Measurements from ENCODE around the gene HLTF. TPM values are rescaled to one million over a fixed set of nuclear protein-coding genes. Genes with fewer than 3 reads are reported as not detected.

Gene HLTF
- total RNA-seq, 2 donors from 2014 or later = 10.9 to 15.3 TPM

- H3K27ac ChIP-seq = no peak overlapping the region
- 93 to 96% methylated on average over 4 of the region's 4 CpGs for WGBS, 2 donors
- H3K4me3 ChIP-seq = no peak overlapping the region
- intact Hi-C loops (cut with DNase I) = no loop called here
- ATAC-seq (no peak), DNase-seq (no peak)
- TF ChIP-seq POLR2A (IDR thresholded peaks at IDR 0.05) (no peak), CTCF (IDR thresholded peaks at IDR 0.05) (no peak)
- no peaks in the 10 kb centered on the region for H3K4me1 ChIP-seq
- no peaks in the 10 kb centered on the region for H3K36me3 ChIP-seq (replicated peaks in 1 of 2; ENCODE audit: insufficient read depth in 1 of 2, low read depth in 2 of 2)
- H3K9me3 ChIP-seq = no peaks in the 10 kb centered on the region
- no peaks in the 10 kb centered on the region for H3K27me3 ChIP-seq
Observed at GRCh38 chr3:149095487-149095886, 9.2 kb upstream of the HLTF start.

DNA sequence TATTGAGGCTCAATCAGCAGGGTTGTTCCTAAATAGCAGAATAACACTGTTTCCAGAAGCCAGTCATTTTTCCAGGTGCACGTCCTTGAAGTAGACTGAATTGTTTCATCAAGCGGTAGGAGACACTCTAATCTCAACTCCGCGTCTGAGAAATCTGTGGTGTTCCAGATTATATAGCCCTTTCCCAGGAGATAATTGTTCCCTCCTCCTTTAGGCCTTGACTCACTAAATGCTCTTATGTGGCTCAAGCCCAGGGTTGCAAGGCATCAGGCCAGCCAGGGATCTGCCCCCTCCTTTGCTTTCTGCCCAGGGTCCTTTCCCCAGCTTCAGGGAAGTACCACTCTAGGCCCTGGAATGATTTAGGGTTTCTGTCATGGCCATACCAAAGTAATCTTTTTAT is 5.7 kb upstream of the HLTF start:
- H3K36me3 ChIP-seq (replicated peaks in 1 of 2; ENCODE audit: insufficient read depth in 1 of 2, low read depth in 2 of 2) = no peaks in the 10 kb centered on the region
- no peaks in the 10 kb centered on the region for H3K27me3 ChIP-seq
- H3K4me3 ChIP-seq = no peak overlapping the region
- ATAC-seq (no peak), DNase-seq (no peak)
- H3K9me3 ChIP-seq = no peaks in the 10 kb centered on the region
- H3K4me1 ChIP-seq = peaks cover under 1% of the 10 kb centered on the region
- TF ChIP-seq CTCF (IDR thresholded peaks at IDR 0.05) = no peak
- no peak for TF ChIP-seq POLR2A (IDR thresholded peaks at IDR 0.05)
- intact Hi-C loops (cut with DNase I) = no loop called here
- WGBS, 2 donors = 44 to 47% methylated on average over 4 of the region's 4 CpGs
- no peak overlapping the region for H3K27ac ChIP-seq

DNA sequence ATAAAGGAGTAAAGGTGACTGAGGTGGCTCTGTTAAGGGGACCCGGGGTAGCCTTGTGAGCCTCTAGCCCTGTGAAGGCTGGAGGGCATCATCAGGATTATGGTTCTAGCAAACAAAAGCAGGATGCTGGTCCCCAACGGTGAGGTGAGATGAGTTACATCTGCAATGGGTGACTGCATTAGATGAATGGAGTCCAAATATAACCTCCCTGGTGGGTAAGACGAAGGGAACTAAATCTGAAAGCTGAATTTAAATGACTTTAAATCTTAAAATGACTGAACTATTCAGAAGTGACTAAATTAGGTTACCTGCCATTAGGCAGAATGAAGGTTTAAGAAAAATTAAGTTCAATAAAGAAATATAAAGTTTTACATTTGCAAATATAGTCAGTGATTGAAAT is 4.6 kb upstream of the HLTF start:
- Histone ChIP-seq H3K36me3 (replicated peaks in 1 of 2; ENCODE audit: insufficient read depth in 1 of 2, low read depth in 2 of 2) (no peaks in the 10 kb centered on the region), H3K27me3 (no peaks in the 10 kb centered on the region), H3K27ac (no peak overlapping the region), H3K9me3 (no peaks in the 10 kb centered on the region), H3K4me3 (no peak overlapping the region), H3K4me1 (peaks cover 5% of the 10 kb centered on the region)
- intact Hi-C loops (cut with DNase I) = no loop called here
- no peak for DNase-seq
- TF ChIP-seq CTCF (IDR thresholded peaks at IDR 0.05) = no peak
- 75 to 91% methylated on average over 3 of the region's 3 CpGs for WGBS, 2 donors
- no peak for ATAC-seq

GRCh38 chr3:149090461-149090860 is 4.1 kb upstream of the HLTF start:
- ATAC-seq = no peak
- no peak overlapping the region for H3K27ac ChIP-seq
- WGBS, 2 donors = 93 to 100% methylated on average over 1 of the region's 1 CpG
- no peaks in the 10 kb centered on the region for H3K27me3 ChIP-seq
- TF ChIP-seq CTCF (IDR thresholded peaks at IDR 0.05) (no peak), POLR2A (IDR thresholded peaks at IDR 0.05) (no peak)
- no peaks in the 10 kb centered on the region for H3K9me3 ChIP-seq
- no peaks in the 10 kb centered on the region for H3K36me3 ChIP-seq (replicated peaks in 1 of 2; ENCODE audit: insufficient read depth in 1 of 2, low read depth in 2 of 2)
- no peak overlapping the region for H3K4me3 ChIP-seq
- peaks cover 7% of the 10 kb centered on the region for H3K4me1 ChIP-seq
- intact Hi-C loops (cut with DNase I) = no loop called here
- no peak for DNase-seq

GRCh38 chr3:149089395-149089794 is 3.1 kb upstream of the HLTF start:
- Histone ChIP-seq H3K4me3 (no peak overlapping the region), H3K27me3 (no peaks in the 10 kb centered on the region), H3K4me1 (peaks cover 17% of the 10 kb centered on the region), H3K9me3 (no peaks in the 10 kb centered on the region), H3K27ac (no peak overlapping the region), H3K36me3 (replicated peaks in 1 of 2; ENCODE audit: insufficient read depth in 1 of 2, low read depth in 2 of 2) (no peaks in the 10 kb centered on the region)
- 73 to 77% methylated on average over 3 of the region's 3 CpGs for WGBS, 2 donors
- intact Hi-C loops (cut with DNase I) = no loop called here
- DNase-seq = no peak
- ATAC-seq = no peak
- TF ChIP-seq POLR2A (IDR thresholded peaks at IDR 0.05) (no peak), CTCF (IDR thresholded peaks at IDR 0.05) (no peak)

Data from body of pancreas (tissue), 4 donors.